Lung (tissue), 12 donors: ENCODE data around the gene RPRD1A. TPM values are rescaled to one million over a fixed set of nuclear protein-coding genes. Genes with fewer than 3 reads are reported as not detected.

ENCODE experiments used
- ATAC-seq: fragments of 200-7000 bp; cut with Tn5 transposase; one replicate; pipeline ENCODE4 v1.9.1; 2020; ENCODE audit warnings: moderate number of reproducible peaks; ENCODE audit not compliant: insufficient read depth, low FRiP score
- DNase-seq, 3 donors: peaks; one replicate each; pipeline ENCODE4 v3.0.0-alpha.2; 2013 to 2017
- H3K27ac ChIP-seq, 2 donors: one replicate each; pipeline ENCODE4 v1.5.1; 2013; ENCODE audit warnings: mild to moderate bottlenecking in 2 of 2, moderate library complexity in 2 of 2, control low read depth in 1 of 2, inconsistent platforms in 1 of 2, low read depth in 1 of 2, low read length in 1 of 2
- H3K27me3 ChIP-seq, 3 donors: one replicate each; pipeline ENCODE4 v1.5.1; 2013; ENCODE audit warnings: low read length in 2 of 3; ENCODE audit not compliant: control insufficient read depth in 3 of 3, insufficient read depth in 3 of 3
- H3K36me3 ChIP-seq, 4 donors: one replicate each; pipeline ENCODE4 v1.5.1; 2013; ENCODE audit warnings: low read length in 4 of 4, mild to moderate bottlenecking in 1 of 4, moderate library complexity in 1 of 4; ENCODE audit not compliant: control insufficient read depth in 4 of 4, insufficient read depth in 4 of 4
- H3K4me1 ChIP-seq, 5 donors: one replicate each; pipeline ENCODE4 v1.5.1; 2013; ENCODE audit warnings: low read length in 5 of 5, mild to moderate bottlenecking in 2 of 5, moderate library complexity in 1 of 5; ENCODE audit not compliant: control insufficient read depth in 5 of 5, insufficient read depth in 5 of 5
- H3K4me3 ChIP-seq: one replicate; pipeline ENCODE4 v1.5.1; 2013; ENCODE audit warnings: mild to moderate bottlenecking, control low read depth, moderate library complexity
- H3K9ac ChIP-seq, 2 donors: one replicate each; pipeline ENCODE4 v1.5.1; 2013; ENCODE audit warnings: low read length in 2 of 2, control low read depth in 1 of 2; ENCODE audit not compliant: insufficient read depth in 1 of 2
- H3K9me3 ChIP-seq, 4 donors: one replicate each; pipeline ENCODE4 v1.5.1; 2013; ENCODE audit warnings: low read length in 3 of 4, mild to moderate bottlenecking in 1 of 4, moderate library complexity in 1 of 4; ENCODE audit not compliant: control insufficient read depth in 4 of 4, insufficient read depth in 3 of 4
- CTCF ChIP-seq: IDR thresholded peaks from 2 replicates; pipeline ENCODE4 v1.5.1; 2012; ENCODE audit warnings: mild to moderate bottlenecking; ENCODE audit errors: control extremely low read depth, extremely low read depth
- WGBS, 2 donors: extraction: QIAGEN DNeasy Blood & Tissue Kit; methylation state at CpG; one replicate each; pipeline ENCODE4 v1.1.7; 2013; 5-methylcytosine and 5-hydroxymethylcytosine counted together
- polyA plus RNA-seq, 2 donors: library from polyadenylated mRNA; stranded (reverse); fragments of 200-250 nt; gene quantifications; one replicate each; pipeline ENCODE4 v1.2.1, GENCODE V29; 2013
- total RNA-seq, 2 donors: library from RNA; depleted of rRNA in 1 of 2; stranded (reverse); fragments of >200 nt in 1 of 2; gene quantifications; one replicate each; pipeline ENCODE4 v1.2.1, GENCODE V29; 2014 to 2021
- donor health status: control.
- donor health status: control.
- donor health status: Bipolar disorder and iron deficiency.
- donor health status: healthy.
- donor health status: DM: yes; HTN: yes; CAD: no.

RPRD1A gene
- total and polyA plus RNA-seq, 4 donors: 21.3 to 61.3 (median 30.5) TPM

- WGBS, 2 donors: 90 to 92% methylated on average over 6 of the region's 6 CpGs
- TF ChIP-seq CTCF: no peak
- ATAC-seq: no peak
Measured at GRCh38 chr18:36089001-36089400, 21.6 kb upstream of the RPRD1A start.

GRCh38 chr18:36088256-36088655 lies 20.9 kb upstream of the RPRD1A start:
- H3K27me3 ChIP-seq: no peaks in the 10 kb centered on the region
- no peak overlapping the region for H3K9ac ChIP-seq
- H3K9me3 ChIP-seq: peaks cover 0 to 2% (median 0%) of the 10 kb centered on the region in 4 donors
- DNase-seq: no peak
- H3K27ac ChIP-seq: no peak overlapping the region
- no peak for TF ChIP-seq CTCF
- no peak overlapping the region for H3K4me3 ChIP-seq
- H3K4me1 ChIP-seq: no peaks in the 10 kb centered on the region
- 83 to 88% methylated on average over 2 of the region's 2 CpGs for WGBS, 2 donors
- H3K36me3 ChIP-seq: no peaks in the 10 kb centered on the region
- no peak for ATAC-seq

More at GRCh38 chr18:36089001-36089400, 21.6 kb upstream of the RPRD1A start:
- no peaks in the 10 kb centered on the region for H3K36me3 ChIP-seq
- no peak for DNase-seq
- H3K9me3 ChIP-seq: peaks cover 0 to 2% (median 0%) of the 10 kb centered on the region in 4 donors
- no peak overlapping the region for H3K4me3 ChIP-seq
- no peaks in the 10 kb centered on the region for H3K27me3 ChIP-seq
- no peak overlapping the region for H3K9ac ChIP-seq
- H3K4me1 ChIP-seq: no peaks in the 10 kb centered on the region
- H3K27ac ChIP-seq: no peak overlapping the region

- TF ChIP-seq CTCF: no peak
- no peak overlapping the region for H3K9ac ChIP-seq
- ATAC-seq (no peak), DNase-seq (no peak)
- H3K36me3 ChIP-seq: no peaks in the 10 kb centered on the region
- H3K9me3 ChIP-seq: peaks cover 0 to 2% (median 0%) of the 10 kb centered on the region in 4 donors
- H3K4me1 ChIP-seq: no peaks in the 10 kb centered on the region
- H3K27me3 ChIP-seq: no peaks in the 10 kb centered on the region
- no peak overlapping the region for H3K4me3 ChIP-seq
- WGBS, 2 donors: 79 to 85% methylated on average over 8 of the region's 8 CpGs
- H3K27ac ChIP-seq: no peak overlapping the region
Measured at GRCh38 chr18:36086186-36086585, 18.8 kb upstream of the RPRD1A start.

- Histone ChIP-seq H3K9me3 (peaks cover 0 to 2% (median 0%) of the 10 kb centered on the region in 4 donors), H3K4me1 (no peaks in the 10 kb centered on the region), H3K9ac (no peak overlapping the region), H3K27me3 (no peaks in the 10 kb centered on the region), H3K4me3 (no peak overlapping the region), H3K36me3 (no peaks in the 10 kb centered on the region), H3K27ac (no peak overlapping the region)
- DNase-seq: no peak
- TF ChIP-seq CTCF: no peak
- 83 to 98% methylated on average over 4 of the region's 4 CpGs for WGBS, 2 donors
- no peak for ATAC-seq
Measured at GRCh38 chr18:36085195-36085594, 17.8 kb upstream of the RPRD1A start.
